Liver (tissue), 3 donors: ENCODE results near the gene PON2.

Source experiments
- ATF3 ChIP-seq: IDR thresholded peaks from 2 replicates; pipeline ENCODE4 v1.6.1; 2016; ENCODE audit warnings: antibody characterized with exemption
- CTCF ChIP-seq: fragments of 150-350 bp; IDR thresholded peaks from 2 replicates; pipeline ENCODE4 v1.5.1; 2017; ENCODE audit warnings: improper control_type of control experiment, low read depth, low read length; ENCODE audit not compliant: missing input control
- EGR1 ChIP-seq, 2 donors: IDR thresholded peaks; 2 replicates each; pipeline ENCODE4 v1.6.1; 2016 to 2018; ENCODE audit warnings: antibody characterized with exemption in 2 of 2, low read depth in 2 of 2
- FOXA1 ChIP-seq: IDR thresholded peaks from 2 replicates; pipeline ENCODE4 v1.6.1; 2016; ENCODE audit warnings: antibody characterized with exemption
- GABPA ChIP-seq, 2 donors: IDR thresholded peaks in 1 of 2; conservative IDR thresholded peaks in 1 of 2; 2 replicates each; pipeline ENCODE4 v1.6.1; 2016; ENCODE audit warnings: antibody characterized with exemption in 2 of 2, mild to moderate bottlenecking in 1 of 2, moderate library complexity in 1 of 2
- JUND ChIP-seq, 2 donors: IDR thresholded peaks; 2 replicates each; pipeline ENCODE4 v1.6.1; 2016; ENCODE audit warnings: antibody characterized with exemption in 2 of 2
- MAX ChIP-seq: IDR thresholded peaks from 2 replicates; pipeline ENCODE4 v1.6.1; 2016; ENCODE audit warnings: antibody characterized with exemption
- RAD21 ChIP-seq, 2 donors: IDR thresholded peaks; 2 replicates each; pipeline ENCODE4 v1.6.1; 2016; ENCODE audit warnings: antibody characterized with exemption in 2 of 2, mild to moderate bottlenecking in 2 of 2
- REST ChIP-seq: IDR thresholded peaks from 2 replicates; pipeline ENCODE4 v1.6.1; 2016; ENCODE audit warnings: antibody characterized with exemption, mild to moderate bottlenecking
- RXRA ChIP-seq, 2 donors: IDR thresholded peaks; 2 replicates each; pipeline ENCODE4 v1.6.1; 2017 to 2018; ENCODE audit warnings: antibody characterized with exemption in 2 of 2, mild to moderate bottlenecking in 1 of 2
- SP1 ChIP-seq: IDR thresholded peaks from 2 replicates; pipeline ENCODE4 v1.6.1; 2018; ENCODE audit warnings: antibody characterized with exemption, mild to moderate bottlenecking
- TAF1 ChIP-seq: conservative IDR thresholded peaks from 2 replicates; pipeline ENCODE4 v1.6.1; 2016; ENCODE audit warnings: antibody characterized with exemption, mild to moderate bottlenecking
- YY1 ChIP-seq: IDR thresholded peaks from 2 replicates; pipeline ENCODE4 v1.6.1; 2016; ENCODE audit warnings: antibody characterized with exemption, mild to moderate bottlenecking
- ZBTB33 ChIP-seq: IDR thresholded peaks from 2 replicates; pipeline ENCODE4 v1.6.1; 2016; ENCODE audit warnings: antibody characterized with exemption
- donor health status: healthy.
- donor health status: healthy.

GRCh38 chr7:95472581-95473161, 37.8 kb upstream of the PON2 start:
- TF ChIP-seq CTCF (no peak), SP1 (no peak), REST (no peak), MAX (no peak), EGR1 (IDR thresholded peaks at IDR 0.05; ENCODE audit: low read depth in 2 of 2) (no peak), TAF1 (no peak), RAD21 (IDR thresholded peaks at IDR 0.05) (no peak), FOXA1 (no peak), ZBTB33 (no peak), GABPA (IDR thresholded peaks at IDR 0.05 in 1 of 2, conservative IDR thresholded peaks at IDR 0.05 in 1 of 2) (no peak), YY1 (no peak), JUND (IDR thresholded peaks at IDR 0.05) (no peak), ATF3 (no peak), RXRA (IDR thresholded peaks at IDR 0.05) (no peak)
